ENCODE measurements around the gene DIO3.

The DIO3 gene

GRCh38 chr14:101520621-101521472 is 40.4 kb upstream of the DIO3 start:
- TF ChIP-seq CTCF (IDR thresholded peaks at IDR 0.05; ENCODE audit: control insufficient read depth, insufficient read depth, low read depth, low read length, missing control alignments) = no peak
- peak; percentile 10 for DNase-seq (ENCODE audit: low read depth)
- H3K4me3 ChIP-seq (ENCODE audit: control insufficient read depth, low read depth, low read length) = no peak overlapping the region

GRCh38 chr14:101521473-101521915 is 39.8 kb upstream of the DIO3 start:
- TF ChIP-seq CTCF (IDR thresholded peaks at IDR 0.05; ENCODE audit: control insufficient read depth, insufficient read depth, low read depth, low read length, missing control alignments) = no peak
- DNase-seq (ENCODE audit: low read depth) = no peak
- H3K4me3 ChIP-seq (ENCODE audit: control insufficient read depth, low read depth, low read length) = no peak overlapping the region

GRCh38 chr14:101521978-101522377 is 39.3 kb upstream of the DIO3 start:
- H3K4me3 ChIP-seq (ENCODE audit: control insufficient read depth, low read depth, low read length) = no peak overlapping the region
- no peak for DNase-seq (ENCODE audit: low read depth)
- no peak for TF ChIP-seq CTCF (IDR thresholded peaks at IDR 0.05; ENCODE audit: control insufficient read depth, insufficient read depth, low read depth, low read length, missing control alignments)

- H3K4me3 ChIP-seq (ENCODE audit: control insufficient read depth, low read depth, low read length) = no peak overlapping the region
- DNase-seq (ENCODE audit: low read depth) = no peak
- no peak for TF ChIP-seq CTCF (IDR thresholded peaks at IDR 0.05; ENCODE audit: control insufficient read depth, insufficient read depth, low read depth, low read length, missing control alignments)
Measured at GRCh38 chr14:101525640-101526527, 35.4 kb upstream of the DIO3 start.

- no peak overlapping the region for H3K4me3 ChIP-seq (ENCODE audit: control insufficient read depth, low read depth, low read length)
- no peak for DNase-seq (ENCODE audit: low read depth)
- TF ChIP-seq CTCF (IDR thresholded peaks at IDR 0.05; ENCODE audit: control insufficient read depth, insufficient read depth, low read depth, low read length, missing control alignments) = no peak
Measured at GRCh38 chr14:101527987-101528386, 33.3 kb upstream of the DIO3 start.

- no peak for DNase-seq (ENCODE audit: low read depth)
- no peak for TF ChIP-seq CTCF (IDR thresholded peaks at IDR 0.05; ENCODE audit: control insufficient read depth, insufficient read depth, low read depth, low read length, missing control alignments)
- no peak overlapping the region for H3K4me3 ChIP-seq (ENCODE audit: control insufficient read depth, low read depth, low read length)
Measured at GRCh38 chr14:101529079-101529478, 32.2 kb upstream of the DIO3 start.
